ENCODE measurements around the gene ALDH1A3.

ALDH1A3 gene

GRCh38 chr15:100885116-100885515 is 5.5 kb downstream of the ALDH1A3 start:
- no peak for DNase-seq

- DNase-seq = no peak
These were observed 6.2 kb downstream of the ALDH1A3 start for GRCh38 chr15:100885811-100886210.

GRCh38 chr15:100887211-100887913 is 7.7 kb downstream of the ALDH1A3 start:
- no peak for DNase-seq

- DNase-seq = no peak
These were observed 9.9 kb downstream of the ALDH1A3 start for GRCh38 chr15:100889385-100890050.

DNA sequence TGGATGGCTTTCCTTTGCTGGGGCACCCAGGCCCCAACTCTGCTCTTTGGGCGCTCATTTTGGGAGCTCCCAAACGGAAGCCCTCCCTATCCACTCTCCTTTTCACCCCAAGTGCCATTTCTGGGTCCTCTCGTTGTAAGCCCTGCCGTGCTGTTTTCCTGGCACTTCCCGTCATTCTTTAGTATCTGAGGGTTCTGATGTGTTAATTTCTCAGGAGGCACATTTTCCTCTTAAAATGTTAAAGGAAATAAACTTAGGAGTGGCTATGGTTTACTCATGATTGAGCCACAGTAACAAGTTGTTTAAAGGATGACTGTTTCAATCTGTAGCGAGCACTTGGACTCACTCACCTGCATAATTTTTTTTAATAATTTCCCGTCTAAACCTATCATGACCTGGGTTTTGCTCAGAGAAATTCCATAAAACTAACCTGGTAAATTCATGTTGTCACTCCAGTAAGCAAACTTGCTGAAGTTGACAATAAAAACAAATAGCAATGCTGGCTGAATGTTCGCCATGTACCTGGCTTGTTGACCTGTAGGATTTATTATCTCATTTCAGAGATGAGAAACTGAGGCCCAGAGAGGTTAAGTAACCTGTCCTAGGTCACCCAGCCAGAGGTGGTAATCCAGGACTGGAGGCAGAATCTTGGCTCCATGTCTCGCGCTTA is 10.6 kb downstream of the ALDH1A3 start:
- DNase-seq = no peak

DNA sequence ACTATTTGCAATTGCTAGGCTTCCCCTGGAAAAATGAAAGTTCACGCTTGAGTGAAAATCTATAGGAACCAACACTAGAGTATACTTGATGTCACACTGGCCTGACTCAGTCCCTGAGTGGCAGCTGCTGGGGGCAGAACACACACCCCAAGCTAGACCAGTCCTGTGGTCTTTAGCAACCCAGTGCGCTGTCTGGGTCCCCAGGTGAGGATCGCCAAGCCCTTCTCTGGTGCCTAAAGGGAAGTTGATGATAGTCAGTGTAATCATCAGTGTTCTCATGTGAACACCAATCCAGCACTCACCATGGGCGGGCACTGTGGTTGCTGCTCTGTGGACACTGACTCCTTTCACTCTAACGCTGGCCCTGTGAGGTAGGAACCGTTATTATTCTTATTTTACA is 11.2 kb downstream of the ALDH1A3 start:
- no peak for DNase-seq

DNA sequence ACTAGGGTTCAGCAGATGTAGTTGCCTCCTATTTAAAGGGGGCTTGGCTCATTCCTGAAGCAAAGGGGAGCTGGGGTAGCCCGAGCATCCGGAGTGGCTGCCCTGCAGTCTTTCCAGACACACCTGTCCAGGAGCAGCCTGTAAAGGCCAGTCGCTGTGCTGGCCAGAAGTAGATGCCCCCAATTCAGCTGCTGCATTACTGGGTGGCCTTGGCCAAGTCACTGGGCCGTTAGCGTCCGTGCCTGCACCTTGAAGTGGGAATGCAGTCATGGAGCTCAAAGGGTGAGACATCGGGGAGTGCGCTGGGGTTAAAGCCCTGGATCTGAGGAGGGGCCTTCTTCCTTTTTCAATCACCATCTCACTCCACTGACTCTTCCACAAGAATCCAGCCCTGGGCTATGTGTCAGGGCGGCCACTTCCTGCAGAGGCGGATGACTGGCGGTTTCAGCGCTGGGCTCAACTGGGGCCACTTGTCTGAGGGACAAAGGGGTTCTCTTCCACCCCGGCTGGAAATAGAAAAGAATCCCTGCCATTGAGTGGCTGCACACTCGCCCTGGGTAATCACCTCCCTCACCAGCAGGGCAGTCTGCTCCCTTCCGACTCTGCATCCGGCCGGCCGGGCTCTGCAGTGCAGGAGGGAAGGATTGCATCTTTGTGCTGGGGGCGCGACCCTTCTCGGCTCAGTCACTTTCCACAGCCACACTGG is 11.8 kb downstream of the ALDH1A3 start:
- no peak for DNase-seq

DNA sequence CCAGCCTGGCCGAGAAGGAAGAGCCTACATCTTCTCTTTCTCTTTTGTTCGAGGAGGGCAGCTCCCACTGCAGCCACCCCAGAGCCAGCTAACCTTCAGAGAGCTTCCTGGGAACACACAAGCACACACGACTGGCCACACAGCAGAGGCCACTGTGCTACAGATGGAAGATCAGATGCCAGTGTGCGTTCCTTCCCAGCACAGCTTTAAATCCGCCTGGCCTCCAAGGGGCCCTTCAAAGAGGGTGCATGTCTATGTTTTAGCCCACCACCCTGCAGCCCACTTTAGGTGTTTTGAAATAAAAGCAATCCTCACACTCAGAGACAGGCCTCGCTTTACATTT is 12.4 kb downstream of the ALDH1A3 start:
- no peak for DNase-seq

GRCh38 chr15:100893261-100893963 is 13.8 kb downstream of the ALDH1A3 start:
- DNase-seq = no peak

DNA sequence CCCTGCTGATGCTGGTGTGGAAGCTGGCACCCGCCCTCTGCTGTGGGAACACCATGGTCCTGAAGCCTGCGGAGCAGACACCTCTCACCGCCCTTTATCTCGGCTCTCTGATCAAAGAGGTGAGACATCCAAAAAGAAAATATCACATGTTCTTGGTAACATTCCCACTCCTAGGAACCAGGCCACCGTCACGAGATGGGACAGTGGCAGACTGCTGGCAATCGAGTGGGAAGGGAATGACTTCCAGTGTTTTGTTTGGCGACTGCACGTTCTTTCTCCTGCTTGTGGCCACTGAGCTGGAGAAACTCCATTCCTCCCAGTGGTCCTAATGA is 14.3 kb downstream of the ALDH1A3 start:
- no peak for DNase-seq

DNA sequence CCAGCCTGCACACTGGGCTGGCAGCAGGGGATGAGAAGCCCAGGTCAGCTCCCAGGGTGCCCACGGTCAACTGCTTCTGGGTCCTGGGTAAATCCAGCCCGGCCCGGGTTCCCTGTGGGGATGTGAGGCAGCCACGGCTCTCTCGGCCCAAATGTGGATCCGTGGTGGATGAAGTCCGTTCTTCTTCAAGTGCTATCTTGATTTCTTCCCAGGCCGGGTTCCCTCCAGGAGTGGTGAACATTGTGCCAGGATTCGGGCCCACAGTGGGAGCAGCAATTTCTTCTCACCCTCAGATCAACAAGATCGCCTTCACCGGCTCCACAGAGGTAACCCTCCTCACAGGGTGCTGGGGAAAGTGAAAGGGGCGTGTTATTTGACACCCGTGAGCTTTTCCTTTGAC is 16.1 kb downstream of the ALDH1A3 start:
- DNase-seq = no peak

DNA sequence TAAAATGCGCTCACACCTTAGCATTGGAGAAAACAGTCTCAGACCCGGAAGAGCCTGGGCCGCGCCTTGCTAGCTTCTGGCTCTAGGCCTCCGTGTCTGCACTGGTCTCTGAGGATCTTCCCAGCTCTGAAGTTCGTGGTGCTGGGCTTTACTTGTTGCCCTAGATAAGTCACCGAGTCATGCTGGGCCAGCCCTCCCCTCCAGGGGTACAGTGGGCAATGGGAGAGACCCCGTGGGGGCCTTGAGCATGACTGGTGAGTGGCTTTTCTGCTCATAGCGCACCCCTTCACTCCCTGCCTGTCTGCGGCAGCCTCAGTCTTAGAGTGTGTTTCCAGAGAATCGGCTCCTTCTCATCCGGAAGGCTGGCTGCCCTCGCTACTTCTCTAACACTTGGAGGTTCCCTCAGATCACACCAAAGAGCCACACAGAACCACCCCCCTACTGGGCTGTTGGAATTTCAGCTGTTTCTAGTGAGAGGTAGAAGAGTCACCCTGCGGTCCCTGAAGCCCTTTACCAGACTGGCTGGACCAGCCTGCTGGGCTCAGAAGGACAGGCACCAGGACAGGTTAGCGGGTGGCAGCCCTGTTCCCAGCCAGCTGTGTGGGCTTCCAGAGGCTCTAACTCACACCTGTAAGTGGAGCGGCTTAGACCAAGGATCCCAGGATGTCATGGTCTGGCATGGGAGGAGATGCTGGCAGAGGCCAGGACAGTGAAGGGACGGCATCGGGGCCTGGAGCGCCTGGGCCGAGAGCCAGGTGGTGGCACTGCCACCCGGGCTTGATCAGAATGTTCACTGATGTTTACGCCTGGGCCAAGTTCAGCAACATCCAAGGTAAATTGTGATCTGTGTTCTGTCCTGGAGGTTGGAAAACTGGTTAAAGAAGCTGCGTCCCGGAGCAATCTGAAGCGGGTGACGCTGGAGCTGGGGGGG is 17.9 kb downstream of the ALDH1A3 start:
- no peak for DNase-seq

GRCh38 chr15:100898152-100898490 is 18.5 kb downstream of the ALDH1A3 start:
- no peak for DNase-seq

- no peak for DNase-seq
These were observed 19.2 kb downstream of the ALDH1A3 start for GRCh38 chr15:100898661-100899462.

- no peak for DNase-seq
These were observed 20.0 kb downstream of the ALDH1A3 start for GRCh38 chr15:100899601-100900000.

DNA sequence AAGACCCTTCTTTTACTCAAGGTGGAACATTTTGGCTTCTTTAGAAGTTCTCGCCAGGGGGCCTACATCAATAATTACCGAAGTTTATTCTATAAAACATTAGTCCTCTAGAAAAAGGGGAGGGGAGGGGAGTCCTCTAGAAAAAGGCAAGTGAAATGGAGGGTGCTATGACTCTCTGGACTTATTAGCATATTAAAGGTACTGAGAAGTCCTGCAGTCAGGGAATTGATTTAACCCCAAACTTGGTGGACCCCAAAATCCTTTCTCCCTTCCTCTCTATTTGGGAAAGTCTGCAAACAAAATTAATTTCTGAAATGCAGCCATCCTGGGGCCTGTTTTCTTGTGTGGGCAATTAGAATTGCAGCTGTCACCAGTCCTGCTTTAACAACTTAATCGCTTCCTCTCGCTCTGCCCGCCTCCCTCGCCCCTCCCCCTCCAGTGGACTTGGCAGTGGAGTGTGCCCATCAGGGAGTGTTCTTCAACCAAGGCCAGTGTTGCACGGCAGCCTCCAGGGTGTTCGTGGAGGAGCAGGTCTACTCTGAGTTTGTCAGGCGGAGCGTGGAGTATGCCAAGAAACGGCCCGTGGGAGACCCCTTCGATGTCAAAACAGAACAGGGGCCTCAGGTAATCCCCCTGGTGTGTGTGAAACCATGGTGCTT is 20.6 kb downstream of the ALDH1A3 start:
- no peak for DNase-seq

DNA sequence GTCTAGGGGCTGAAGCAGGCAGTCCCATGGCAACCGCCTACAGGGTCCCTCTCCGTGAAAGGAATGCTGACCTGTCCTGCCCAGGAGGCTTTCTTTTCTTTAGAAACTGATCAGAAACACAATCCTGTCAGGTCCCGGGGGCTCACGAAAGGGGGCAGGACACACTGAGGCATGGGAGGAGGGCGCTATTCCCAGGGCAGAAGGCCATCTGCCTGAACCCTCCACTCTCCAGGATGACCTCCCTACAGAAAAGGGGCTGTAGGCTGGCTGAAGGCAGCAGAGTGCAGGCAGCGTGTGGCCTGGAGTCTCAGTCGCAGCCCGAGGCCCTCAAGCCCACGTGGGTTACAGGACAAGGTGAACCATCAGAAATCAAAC is 21.2 kb downstream of the ALDH1A3 start:
- DNase-seq = no peak

GRCh38 chr15:100901296-100901695 is 21.7 kb downstream of the ALDH1A3 start:
- DNase-seq = no peak

GRCh38 chr15:100901702-100902435 is 22.2 kb downstream of the ALDH1A3 start:
- DNase-seq = no peak
